ENCODE data around the gene SNX24. TPM values are rescaled to one million over a fixed set of nuclear protein-coding genes. Genes with fewer than 3 reads are reported as not detected.

The SNX24 gene
- polyA plus RNA-seq, 3 donors, result 4.8 to 13.0 (median 5.0) TPM

- WGBS, 3 donors, result 89 to 93% (median 91%) methylated on average over 6 of the region's 6 CpGs
- no peak overlapping the region for H3K27ac ChIP-seq (ENCODE audit: low read depth, low read length)
Observed at GRCh38 chr5:122864400-122864799, 19.0 kb downstream of the SNX24 start.

GRCh38 chr5:122864842-122865241, 19.4 kb downstream of the SNX24 start:
- 89 to 100% (median 95%) methylated on average over 1 of the region's 1 CpG for WGBS, 3 donors
- no peak overlapping the region for H3K27ac ChIP-seq (ENCODE audit: low read depth, low read length)

GRCh38 chr5:122870219-122870856, 24.9 kb downstream of the SNX24 start:
- WGBS, 3 donors, result 83 to 87% (median 84%) methylated on average over 7 of the region's 7 CpGs
- no peak overlapping the region for H3K27ac ChIP-seq (ENCODE audit: low read depth, low read length)

GRCh38 chr5:122871661-122872060, 26.2 kb downstream of the SNX24 start:
- H3K27ac ChIP-seq (ENCODE audit: low read depth, low read length), result no peak overlapping the region

GRCh38 chr5:122874179-122874875, 28.9 kb downstream of the SNX24 start:
- 74 to 91% (median 81%) methylated on average over 4 of the region's 4 CpGs for WGBS, 3 donors
- H3K27ac ChIP-seq (ENCODE audit: low read depth, low read length), result no peak overlapping the region

More at GRCh38 chr5:122871661-122872060, 26.2 kb downstream of the SNX24 start:
- WGBS, 3 donors, result 77 to 84% (median 82%) methylated on average over 8 of the region's 8 CpGs

GRCh38 chr5:122877518-122877917, 32.1 kb downstream of the SNX24 start:
- H3K27ac ChIP-seq (ENCODE audit: low read depth, low read length), result no peak overlapping the region
- WGBS, 3 donors, result 72 to 89% (median 76%) methylated on average over 2 of the region's 2 CpGs

GRCh38 chr5:122879076-122879475, 33.7 kb downstream of the SNX24 start:
- H3K27ac ChIP-seq (ENCODE audit: low read depth, low read length), result no peak overlapping the region
- WGBS, 3 donors, result 93 to 97% (median 96%) methylated on average over 3 of the region's 3 CpGs

- H3K27ac ChIP-seq (ENCODE audit: low read depth, low read length), result no peak overlapping the region
- 85 to 93% (median 87%) methylated on average over 4 of the region's 4 CpGs for whole genome bisulfite sequencing, 3 donors
Observed at GRCh38 chr5:122880170-122880689, 34.8 kb downstream of the SNX24 start.

GRCh38 chr5:122880749-122881148, 35.3 kb downstream of the SNX24 start:
- WGBS, 3 donors, result 68 to 89% (median 76%) methylated on average over 3 of the region's 3 CpGs
- no peak overlapping the region for H3K27ac ChIP-seq (ENCODE audit: low read depth, low read length)

- H3K27ac ChIP-seq (ENCODE audit: low read depth, low read length), result no peak overlapping the region
- 68 to 85% (median 71%) methylated on average over 3 of the region's 3 CpGs for WGBS, 3 donors
Observed at GRCh38 chr5:122882831-122883230, 37.4 kb downstream of the SNX24 start.

- WGBS, 3 donors, result 64 to 80% (median 71%) methylated on average over 1 of the region's 1 CpG
- no peak overlapping the region for H3K27ac ChIP-seq (ENCODE audit: low read depth, low read length)
Observed at GRCh38 chr5:122885045-122885517, 39.7 kb downstream of the SNX24 start.

GRCh38 chr5:122885891-122886290, 40.5 kb downstream of the SNX24 start:
- no peak overlapping the region for H3K27ac ChIP-seq (ENCODE audit: low read depth, low read length)
- WGBS, 3 donors, result 93 to 99% (median 95%) methylated on average over 6 of the region's 6 CpGs

- WGBS, 3 donors, result 88 to 95% (median 89%) methylated on average over 1 of the region's 1 CpG
- no peak overlapping the region for H3K27ac ChIP-seq (ENCODE audit: low read depth, low read length)
Observed at GRCh38 chr5:122895141-122895540, 49.7 kb downstream of the SNX24 start.

- WGBS, 3 donors, result 66 to 70% (median 69%) methylated on average over 4 of the region's 4 CpGs
- no peak overlapping the region for H3K27ac ChIP-seq (ENCODE audit: low read depth, low read length)
Observed at GRCh38 chr5:122896598-122897282, 51.3 kb downstream of the SNX24 start.

- H3K27ac ChIP-seq (ENCODE audit: low read depth, low read length), result no peak overlapping the region
Observed at GRCh38 chr5:122897283-122897602, 51.8 kb downstream of the SNX24 start.

GRCh38 chr5:122901346-122901745, 55.9 kb downstream of the SNX24 start:
- no peak overlapping the region for H3K27ac ChIP-seq (ENCODE audit: low read depth, low read length)
- 88 to 95% (median 88%) methylated on average over 2 of the region's 2 CpGs for WGBS, 3 donors

- WGBS, 3 donors, result 27 to 83% (median 37%) methylated on average over 1 of the region's 1 CpG
- no peak overlapping the region for H3K27ac ChIP-seq (ENCODE audit: low read depth, low read length)
Observed at GRCh38 chr5:122902263-122902662, 56.9 kb downstream of the SNX24 start.

GRCh38 chr5:122906768-122907167, 61.4 kb downstream of the SNX24 start:
- no peak overlapping the region for H3K27ac ChIP-seq (ENCODE audit: low read depth, low read length)
- 49 to 73% (median 62%) methylated on average over 4 of the region's 4 CpGs for WGBS, 3 donors

- 66 to 83% (median 68%) methylated on average over 3 of the region's 3 CpGs for WGBS, 3 donors
- no peak overlapping the region for H3K27ac ChIP-seq (ENCODE audit: low read depth, low read length)
Observed at GRCh38 chr5:122907276-122907675, 61.9 kb downstream of the SNX24 start.
